Islet precursor cell (in vitro differentiated cells): ENCODE data around the gene KRT15.

ENCODE experiments used
- DNase-seq: peaks from one replicate; pipeline ENCODE4 v3.0.0-alpha.2; 2018

KRT15 gene

DNA sequence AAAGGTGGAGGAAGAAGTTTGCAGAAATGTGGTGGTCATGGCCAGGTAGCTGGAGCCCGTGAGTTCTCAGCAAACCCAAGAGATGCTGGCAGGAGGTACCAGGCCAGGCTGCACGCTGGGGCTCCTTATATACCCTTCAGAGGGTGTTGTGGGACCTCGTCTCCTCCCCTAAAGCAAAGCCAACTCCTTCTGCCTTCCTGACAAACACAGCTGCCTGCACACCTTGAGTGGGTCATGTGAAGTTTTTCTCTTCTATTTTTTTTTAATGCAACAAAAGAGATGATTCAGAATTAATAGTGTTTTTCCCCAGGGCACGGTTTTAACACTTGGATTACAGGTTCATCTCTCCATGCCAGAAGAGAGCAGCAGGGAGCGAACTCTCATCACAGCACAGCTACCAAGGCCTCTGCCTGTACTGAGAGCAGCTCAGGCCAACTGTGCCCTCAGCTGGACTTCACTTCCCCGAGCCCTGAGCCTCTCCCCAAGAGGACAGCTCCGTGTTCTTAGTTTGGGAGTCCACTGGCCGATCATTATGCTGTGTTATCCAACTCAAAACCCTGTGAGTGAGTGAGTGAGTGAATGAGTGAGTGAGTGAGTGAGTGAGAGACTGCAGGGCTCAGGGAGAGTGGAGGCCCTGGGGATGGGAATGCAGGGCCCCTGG lies at the start of gene KRT15:
Gene KRT15 (minus strand): TSS at position 102 of the 661 bp plus-strand sequence. CDS start 63 bp downstream, at position 39.
- no peak for DNase-seq

DNA sequence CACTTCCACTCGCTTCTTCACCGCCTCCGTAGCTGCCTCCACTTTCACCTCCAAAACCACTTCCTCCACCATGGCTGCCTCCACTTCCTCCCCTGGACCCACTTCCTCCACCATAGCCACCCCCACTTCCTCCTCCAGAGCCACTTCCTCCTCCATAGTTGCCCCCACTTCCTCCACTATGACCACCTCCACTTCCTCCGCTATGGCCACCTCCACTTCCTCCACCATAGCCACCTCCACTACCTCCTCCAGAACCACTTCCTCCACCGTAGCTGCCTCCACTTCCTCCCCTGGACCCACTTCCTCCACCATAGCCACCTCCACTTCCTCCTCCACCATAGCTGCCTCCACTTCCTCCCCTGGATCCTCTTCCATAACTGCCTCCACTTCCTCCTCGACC lies 48.6 kb upstream of the KRT15 start:
- no peak for DNase-seq

DNA sequence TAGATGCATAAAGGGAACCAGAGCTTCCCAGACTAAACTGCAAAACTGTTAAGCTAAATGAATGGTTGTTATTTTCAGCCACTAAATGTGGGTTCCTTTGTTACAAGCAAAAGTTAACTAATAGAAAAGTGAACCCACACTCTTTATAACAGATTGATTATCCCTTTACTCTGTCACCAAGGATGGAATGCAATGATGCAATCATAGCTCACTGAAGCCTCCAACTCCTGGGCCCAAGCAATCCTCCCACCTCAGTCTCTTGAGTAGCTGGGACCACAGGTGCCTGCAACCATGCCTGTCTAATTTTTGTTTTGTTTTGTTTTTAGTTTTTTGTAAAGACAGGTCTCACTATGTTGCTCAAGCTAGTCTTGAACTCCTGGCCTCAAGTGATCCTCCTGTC lies 46.6 kb upstream of the KRT15 start:
- DNase-seq = no peak

DNA sequence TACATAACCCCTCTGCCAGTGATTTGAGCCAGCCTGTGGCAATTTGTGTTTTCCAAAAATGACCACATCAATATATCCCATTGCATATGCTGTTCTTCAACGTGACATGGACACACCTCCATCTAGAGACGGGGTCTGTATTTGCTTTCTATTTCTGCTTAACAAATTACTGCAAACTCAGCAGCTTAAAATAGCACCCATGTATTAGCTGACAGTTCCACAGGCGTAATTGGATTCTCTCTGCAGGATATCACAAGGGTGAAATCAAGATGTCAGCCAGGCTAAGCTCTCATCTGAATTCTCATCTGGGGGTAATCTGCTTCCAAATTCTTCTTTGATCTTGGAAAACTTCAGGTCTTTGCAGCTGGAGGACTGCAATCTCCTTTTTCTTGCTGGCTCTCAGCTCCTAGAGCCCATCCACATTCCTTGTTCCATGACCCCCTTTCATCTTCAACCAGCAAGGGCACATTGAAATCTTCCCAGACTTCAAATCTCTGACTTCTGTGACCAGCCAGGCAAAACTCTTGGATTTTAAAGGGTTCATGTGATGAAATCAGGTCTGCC lies 45.0 kb upstream of the KRT15 start:
- DNase-seq = no peak

DNA sequence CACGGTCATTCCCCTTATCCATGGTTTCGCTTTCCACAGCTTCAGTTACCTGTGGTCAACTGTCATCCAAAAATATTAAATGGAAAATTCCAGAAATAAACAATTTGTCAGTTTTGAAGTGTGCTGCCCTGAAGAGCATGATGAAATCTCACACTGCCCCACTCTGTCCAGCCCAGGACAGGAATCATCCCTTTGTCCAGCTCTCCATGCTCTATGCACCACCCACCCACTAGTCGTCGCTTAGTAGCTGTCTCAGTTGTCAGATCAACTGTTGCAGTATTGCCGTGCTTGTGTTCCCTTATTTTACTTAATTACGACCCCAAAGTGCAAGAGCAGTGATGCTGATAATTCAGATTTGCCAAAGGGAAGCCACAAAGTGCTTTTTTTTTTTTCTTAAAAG lies 42.9 kb upstream of the KRT15 start:
- DNase-seq = no peak

DNA sequence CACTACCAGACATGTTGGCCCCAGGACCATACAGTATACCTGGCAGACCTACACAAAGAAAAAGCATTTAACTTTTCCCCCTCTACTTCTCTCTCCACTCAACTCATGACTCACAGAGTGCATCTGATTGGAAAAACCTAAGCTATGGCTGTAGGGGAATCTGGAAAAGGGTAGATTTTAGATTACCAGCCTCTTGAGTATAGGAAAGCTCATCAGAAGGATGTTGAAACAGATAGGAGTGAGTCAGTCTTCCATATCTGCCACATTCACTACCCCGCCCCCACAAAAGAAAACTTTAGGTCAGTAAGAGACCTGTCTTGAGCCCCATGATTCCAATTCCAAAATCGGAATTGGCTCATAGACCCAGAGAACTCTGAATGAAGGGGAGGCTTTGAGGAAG lies 40.9 kb upstream of the KRT15 start:
- DNase-seq = no peak

DNA sequence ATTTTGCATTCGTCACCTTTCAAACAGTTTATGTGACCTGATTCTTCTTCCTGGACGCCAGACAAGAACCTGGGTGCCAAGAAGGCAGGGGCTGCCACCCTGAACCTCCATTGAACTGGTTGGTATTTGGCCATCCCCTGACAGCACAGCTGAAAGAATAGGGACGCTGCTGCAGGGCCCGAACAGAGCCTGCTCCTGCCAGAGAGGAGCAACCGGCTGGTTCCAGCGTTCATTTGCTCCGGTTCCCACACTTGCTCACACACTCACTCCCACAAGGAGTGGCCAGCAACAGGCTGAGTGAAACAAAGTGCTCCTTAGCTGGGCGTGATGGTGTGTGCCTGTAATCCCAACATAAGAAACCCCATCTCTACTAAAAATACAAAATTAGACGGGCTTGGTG lies 38.2 kb upstream of the KRT15 start:
- DNase-seq = no peak

DNA sequence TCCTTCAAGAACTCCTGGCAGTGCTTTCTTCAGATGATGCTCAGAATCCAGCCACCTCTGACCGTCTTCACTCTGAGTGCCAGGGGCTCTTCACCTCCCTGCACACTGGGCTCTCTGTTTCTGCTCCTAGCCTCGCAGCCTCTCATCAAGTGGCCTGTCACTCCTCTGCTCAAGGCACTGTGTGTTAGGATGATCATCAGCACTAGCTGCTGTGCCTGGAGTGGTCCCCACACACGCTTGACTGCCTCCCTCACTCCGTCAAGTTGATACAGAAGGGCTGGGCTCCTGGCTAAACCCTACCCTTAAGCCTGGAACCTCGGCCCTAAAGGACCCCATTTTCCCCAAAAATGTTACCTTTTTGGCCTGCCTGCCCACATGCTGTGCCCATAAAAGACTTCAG lies 37.6 kb upstream of the KRT15 start:
- DNase-seq = no peak

DNA sequence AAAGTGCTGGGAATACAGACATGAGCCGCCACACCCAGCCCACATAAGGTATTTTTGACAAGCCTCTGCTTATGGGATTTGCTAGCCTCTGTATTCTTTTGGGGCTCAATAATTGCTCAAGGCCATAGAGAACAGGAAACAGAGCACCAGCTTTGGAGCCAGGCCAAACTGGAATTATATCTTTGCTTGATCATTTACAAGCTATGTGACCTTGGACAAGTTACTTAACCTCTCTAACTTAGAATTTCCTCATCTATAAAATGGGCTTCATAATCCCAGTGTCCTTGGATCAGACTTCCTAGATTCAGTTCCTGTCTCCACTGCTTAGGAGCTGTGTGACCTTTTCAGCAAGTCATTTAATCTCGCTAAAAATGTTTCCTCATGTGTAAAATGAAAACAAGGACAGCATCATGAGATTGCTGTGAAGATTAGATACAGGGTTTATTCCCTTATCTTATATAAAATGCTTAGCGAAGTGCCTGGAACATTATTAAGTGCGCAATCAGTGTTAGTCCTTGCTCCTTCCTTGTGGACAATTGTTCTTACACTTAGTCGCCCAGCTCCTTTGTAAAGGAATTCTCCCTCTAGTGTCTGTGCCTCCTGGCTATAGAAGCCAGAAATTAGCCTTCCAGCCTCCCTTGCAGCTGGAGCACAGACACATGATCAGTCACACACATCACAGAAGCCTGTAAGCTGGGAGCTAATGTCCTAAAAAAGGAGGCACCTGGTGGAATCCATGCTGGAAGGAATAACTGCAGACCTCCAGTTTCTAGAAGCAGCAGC lies 36.6 kb upstream of the KRT15 start:
- peak; percentile 83 for DNase-seq

DNA sequence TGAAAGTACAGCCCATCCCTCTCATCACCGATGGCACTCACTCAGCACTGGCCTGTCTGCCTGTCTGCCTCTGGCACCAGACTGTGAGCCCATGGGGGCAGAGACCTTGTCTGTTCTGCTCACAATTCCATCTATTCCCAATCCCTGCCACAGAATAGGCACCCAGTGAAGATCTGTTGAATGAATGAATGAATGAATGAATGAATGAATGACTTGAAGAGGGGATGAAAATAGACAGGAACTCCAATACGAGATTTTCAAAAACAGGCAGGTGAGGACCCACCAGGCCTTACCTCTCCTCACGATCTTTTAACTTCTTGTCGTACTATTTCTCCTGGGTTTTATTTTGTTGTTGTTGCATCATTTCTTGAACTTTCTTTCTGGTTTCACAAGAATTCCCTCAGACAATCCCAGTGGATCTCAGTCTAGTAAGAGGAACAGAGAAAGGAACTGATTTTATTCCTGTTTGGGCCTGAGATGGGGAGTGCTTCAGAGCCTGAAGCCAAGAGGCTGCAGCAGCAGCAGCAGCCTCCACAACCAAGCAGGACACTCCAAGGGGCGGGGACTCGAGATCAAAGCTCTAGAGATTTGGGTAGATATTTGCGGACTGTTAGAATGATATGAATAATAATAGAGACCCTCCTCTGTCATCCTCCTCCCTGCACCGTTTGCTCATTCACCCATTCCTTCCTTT lies 35.4 kb upstream of the KRT15 start:
- DNase-seq = no peak

DNA sequence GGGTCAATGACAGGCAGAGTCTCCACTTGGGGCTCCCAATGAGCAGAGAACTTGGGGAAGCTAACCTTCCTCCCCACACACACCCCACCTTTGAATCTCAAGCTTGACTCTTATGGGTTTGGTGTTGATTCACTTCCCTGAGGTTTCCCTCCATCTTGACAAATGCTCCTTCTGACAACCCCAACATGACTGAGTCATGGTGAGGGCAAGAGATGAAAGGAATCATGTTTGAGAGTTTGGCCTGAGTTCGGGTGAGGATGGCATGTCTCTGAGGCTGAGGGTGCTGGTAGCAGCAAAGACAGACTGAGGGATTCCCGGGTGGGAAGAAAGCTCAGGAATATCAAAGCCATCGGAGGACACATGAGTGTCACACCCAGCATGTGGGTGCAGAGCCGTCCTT lies 34.5 kb upstream of the KRT15 start:
- DNase-seq = no peak

DNA sequence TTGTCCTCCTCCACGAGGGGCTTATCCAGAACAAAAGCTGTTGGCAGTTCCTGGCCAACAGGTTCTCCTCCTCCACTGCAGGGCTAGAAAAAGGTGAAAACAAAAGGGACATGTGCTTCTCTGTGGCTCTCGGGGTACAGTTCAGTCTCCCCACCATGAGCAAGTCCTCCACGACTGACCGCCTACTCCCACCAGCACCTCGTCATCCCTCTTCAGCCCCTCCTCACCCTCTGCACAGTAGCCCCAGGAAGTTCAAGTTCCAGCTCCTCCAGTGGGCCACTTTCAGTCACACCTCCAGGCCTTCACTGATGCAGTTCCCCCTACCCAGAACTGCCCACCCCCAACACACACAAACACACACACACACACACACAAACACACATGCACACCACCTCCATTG lies 33.8 kb upstream of the KRT15 start:
- DNase-seq = no peak

DNA sequence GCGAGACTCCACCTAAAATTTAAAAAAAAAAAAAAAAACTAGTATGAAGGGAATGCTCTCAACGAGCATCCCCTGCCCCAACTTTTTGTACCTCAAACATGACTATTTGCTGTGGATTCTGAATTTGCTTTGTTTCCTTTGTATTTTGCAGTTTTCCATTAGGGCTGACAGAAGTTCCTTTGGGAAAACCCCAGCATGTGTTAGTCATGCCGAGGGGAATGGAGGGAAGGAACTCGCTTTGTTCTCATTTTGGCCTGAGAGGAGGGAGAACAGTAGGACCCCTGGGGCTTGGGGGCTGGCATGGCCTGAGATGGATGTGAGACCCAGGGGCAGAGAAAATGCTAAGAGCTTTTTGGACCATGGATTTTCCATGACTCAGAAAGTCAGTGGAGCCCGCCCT lies 32.7 kb upstream of the KRT15 start:
- no peak for DNase-seq

DNA sequence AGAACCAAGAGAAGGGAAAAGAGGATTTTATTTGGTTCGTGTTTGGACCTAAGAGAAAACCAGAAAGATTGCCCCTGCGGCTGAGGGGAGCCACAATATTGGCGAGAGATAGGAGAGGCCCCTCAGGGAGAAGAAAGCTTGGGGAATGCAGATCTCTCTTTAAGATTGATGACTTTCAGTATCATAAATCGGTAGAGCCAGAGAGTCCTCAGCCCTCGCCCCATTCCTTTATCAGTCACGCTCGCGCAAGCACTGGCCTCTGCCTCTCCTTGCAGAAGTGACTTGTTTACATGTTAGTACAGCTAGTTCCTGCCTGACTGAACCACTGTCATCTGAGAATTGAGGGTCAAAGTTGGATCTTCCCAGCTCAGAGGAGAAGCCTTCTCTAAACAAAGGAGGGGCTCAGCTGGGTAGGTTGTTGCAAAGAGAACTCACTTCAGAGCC lies 30.9 kb upstream of the KRT15 start:
- DNase-seq = peak; percentile 76

DNA sequence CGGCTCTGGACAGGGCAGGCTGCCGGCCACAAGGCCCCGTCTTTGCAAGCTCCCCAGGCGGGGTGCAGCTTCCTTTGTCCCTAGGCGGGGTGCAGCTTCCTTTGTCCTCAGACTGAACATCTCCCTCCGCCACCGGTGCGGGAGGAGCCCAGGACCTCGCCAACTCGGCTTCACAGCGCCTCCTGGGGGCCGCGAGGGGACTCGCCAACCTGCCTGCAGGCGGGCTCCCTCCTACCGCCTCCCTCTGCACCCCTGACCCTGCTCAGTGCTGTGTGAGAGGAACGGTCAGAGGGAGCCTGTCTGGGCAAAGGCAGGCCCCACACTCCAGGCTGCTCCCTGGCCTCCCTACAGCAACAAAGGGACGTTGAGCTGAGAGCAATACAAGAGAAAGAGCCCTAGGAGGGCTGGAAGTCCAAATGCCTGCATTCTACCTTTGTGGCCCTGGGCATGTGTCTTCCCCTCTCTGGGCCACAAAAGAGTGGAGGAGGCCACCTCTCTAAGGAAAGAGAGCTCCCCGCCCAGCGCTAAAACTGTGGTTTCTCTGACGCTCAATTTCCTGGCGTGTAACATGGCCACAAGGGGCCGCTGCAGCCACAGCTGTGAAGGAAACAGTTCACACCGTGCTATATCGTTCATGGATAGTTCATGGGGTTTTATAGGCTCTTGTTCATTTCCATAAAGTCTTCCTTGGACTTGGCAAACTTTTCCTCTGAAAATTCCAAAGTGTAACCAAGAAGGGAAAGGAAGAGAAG lies 30.3 kb upstream of the KRT15 start:
- DNase-seq = peak; percentile 97

DNA sequence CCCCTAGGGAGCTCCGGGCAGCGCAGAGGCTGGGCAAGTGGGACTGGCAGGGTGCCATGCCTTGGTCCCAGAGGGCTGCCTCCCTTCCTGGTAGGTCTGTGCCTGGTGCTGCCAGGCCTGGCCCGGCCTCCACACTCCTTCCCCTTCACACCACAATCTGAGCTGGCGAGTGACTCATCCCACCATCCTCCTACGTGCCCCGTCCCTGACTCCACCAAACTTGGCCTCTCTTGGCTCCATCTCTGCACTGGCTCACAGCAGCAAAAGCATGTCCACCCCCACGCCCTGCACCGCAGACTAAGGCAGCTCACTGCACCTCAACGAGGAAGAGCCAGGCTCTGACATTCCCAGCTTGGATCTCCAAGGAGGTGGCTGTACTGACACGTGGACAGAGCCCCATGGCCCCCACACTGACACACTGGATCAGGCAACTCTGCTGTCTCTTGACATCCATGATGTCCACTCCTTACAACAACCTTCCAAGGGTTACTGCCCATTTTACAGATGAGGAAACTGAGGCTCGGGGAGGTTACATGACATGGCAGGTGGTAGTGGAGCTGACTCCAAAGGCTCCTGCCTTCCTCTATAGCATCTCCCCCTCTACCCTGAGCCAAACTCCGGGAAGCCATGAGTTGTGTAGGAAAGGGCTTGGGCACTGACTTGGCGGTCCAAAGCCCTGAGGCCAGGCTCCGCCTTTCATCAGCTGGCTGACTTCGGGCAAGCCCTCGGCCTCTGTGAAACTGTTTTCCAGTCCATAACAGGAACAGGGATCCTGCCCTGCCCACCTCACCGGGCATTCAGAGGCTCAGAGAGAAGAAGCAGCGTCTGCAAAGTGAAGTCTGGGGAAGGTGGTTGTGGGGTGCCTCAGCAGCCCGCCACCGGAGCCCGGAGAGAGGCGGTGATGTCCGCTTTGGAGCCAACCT lies 29.5 kb upstream of the KRT15 start:
- peak; percentile 93 for DNase-seq

DNA sequence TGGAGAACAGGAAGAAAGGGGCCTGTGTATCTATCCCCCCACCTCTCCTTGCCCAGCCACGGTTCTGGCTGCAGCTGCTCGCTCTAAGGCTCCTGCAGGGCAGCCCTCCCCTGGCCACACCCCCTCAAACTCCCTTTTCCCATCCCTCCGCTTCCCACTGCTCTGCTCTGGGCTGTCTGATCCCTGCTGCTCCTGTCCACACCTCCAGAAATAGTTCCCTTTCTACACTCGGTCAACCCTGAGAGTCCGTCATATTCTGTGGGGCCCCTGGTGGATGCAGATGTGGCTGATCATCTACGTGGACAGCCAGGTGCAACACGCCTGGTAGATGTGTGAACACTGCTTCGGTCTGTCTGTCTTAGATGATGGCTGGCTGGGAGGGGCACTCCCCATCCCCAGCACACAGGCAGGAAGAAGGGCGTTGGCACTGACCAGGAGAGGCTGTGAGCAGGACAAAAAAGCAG lies 28.7 kb upstream of the KRT15 start:
- peak; percentile 75 for DNase-seq

DNA sequence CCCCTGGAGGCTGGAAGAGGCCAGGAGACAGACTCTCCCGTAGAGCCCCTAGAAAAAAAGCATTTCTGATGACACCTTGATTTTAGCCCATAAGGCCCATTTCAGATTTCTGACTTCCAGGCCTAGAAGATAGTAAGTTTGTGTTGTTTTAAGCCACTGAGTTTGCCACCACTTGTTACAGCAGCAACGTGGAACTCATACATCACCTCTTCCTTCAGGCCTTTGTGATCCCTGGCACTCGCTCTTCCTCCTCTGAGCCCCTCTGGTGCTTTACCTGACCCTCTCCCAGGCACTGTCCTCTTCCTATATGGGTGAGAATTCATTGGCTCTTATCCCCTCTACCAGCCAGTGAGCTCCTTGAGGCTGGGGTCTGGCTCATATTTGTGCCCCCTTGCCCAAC lies 28.1 kb upstream of the KRT15 start:
- DNase-seq = no peak

DNA sequence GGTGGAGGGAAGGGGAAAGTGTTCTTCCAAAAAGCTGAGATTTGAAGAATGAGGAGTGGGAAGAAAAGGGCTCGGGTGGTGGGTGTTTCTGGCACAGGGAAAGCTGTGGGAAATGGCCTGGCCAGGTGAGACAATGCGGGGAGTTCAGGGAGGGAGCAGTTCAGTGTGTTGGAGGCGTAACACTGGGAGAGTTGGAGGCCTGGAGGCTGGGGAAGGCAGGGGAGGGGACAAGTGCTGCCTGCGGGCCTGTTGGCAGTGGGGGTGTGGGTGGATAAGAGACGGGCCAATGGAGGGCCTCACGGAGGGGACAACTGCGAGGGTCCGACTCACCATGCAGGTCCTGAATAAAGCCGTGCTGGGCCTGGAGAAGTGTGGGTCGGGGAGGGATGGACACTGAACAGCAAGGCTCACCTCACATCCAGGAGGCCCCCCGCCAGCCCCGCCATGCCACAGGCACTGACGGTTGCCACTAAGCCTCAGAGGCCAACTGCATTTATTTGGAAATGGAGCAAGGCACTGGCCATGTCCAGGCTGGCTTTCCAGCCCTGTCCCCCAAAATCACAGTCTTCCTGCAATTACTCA lies 27.2 kb upstream of the KRT15 start:
- DNase-seq = no peak

DNA sequence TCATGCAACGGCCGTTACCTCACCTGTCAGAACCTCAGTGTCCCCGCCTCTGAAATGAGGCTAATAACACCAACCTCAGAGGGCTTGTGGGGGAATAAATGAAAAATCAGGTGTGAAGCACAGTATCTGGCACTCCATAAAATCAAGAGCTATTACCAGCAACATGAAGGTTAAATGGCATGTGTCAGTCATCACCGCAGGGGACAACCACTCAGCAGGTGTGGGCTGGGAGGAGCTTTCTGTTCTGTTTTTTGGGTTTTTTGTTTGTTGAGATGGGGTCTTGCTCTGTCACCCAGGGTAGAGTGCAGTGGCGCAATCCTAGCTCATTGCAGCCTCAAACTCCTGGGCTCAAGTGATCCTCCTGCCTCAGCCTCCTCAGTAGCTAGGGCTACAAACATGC lies 26.2 kb upstream of the KRT15 start:
- DNase-seq = no peak

DNA sequence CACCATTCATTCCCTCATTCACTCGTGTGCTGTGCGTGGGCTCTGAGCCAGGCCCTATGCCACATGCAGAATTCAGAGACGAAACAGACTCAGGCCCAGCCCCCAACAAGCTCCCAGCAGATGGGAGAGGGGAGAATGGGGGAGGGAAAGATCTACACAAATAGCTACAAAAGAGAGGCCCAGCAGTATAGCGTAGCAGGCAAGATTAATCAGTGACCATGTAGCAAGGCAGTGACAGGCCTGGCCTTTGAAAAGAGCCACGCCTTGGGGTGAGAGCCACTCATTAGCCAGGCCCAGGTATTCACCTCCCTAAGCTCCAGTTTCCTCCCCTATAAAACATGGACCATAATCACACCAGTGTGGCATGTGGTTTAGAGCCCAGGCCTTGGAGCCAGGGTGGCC lies 25.8 kb upstream of the KRT15 start:
- DNase-seq = peak; percentile 64
